ENCODE results near the gene ATP9B. TPM values are rescaled to one million over a fixed set of nuclear protein-coding genes. Genes with fewer than 3 reads are reported as not detected.

Gene ATP9B
- total RNA-seq, 1 donor from 2014 or later = 33.2 TPM

DNA sequence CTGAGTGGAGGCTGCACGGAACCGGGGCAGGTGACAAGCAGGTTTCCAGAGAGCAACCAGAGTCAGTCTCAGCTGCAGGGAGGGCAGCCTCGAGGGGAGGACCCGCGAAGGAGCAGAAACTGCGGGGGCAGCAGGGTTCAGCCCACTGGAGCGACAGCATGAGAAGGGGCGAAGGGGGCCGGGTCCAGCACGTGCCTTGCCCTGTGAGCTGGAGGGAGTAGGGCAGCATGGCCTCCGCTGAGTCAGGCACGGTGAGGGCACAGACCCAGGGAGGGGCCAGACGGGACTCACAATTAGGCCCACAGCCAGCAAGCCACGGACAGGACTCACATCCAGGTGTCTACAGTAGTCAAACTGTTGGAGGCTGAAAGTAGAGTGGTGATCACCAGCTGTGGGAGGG is 22.7 kb upstream of the ATP9B start:
- Histone ChIP-seq H3K79me2 (ENCODE audit: low read depth) (no peaks in the 10 kb centered on the region), H3K4me3 (no peak overlapping the region), H3K27ac (no peak overlapping the region), H3K9me3 (ENCODE audit: low read depth) (no peaks in the 10 kb centered on the region), H3K9ac (no peak overlapping the region), H3K4me2 (no peak overlapping the region), H3K36me3 (no peaks in the 10 kb centered on the region), H3F3A (ENCODE audit: low read depth) (no peaks in the 10 kb centered on the region), H3K27me3 (no peaks in the 10 kb centered on the region), H2AFZ (replicated peaks) (no peak overlapping the region), H4K20me1 (ENCODE audit: low read depth) (no peaks in the 10 kb centered on the region), H3K4me1 (no peaks in the 10 kb centered on the region)
- no peaks in the 10 kb centered on the region for H3K4me1 Mint-ChIP-seq
- H3K36me3 Mint-ChIP-seq = no peaks in the 10 kb centered on the region
- H3K4me3 Mint-ChIP-seq = no peak overlapping the region
- no peak for DNase-seq (ENCODE audit: low spot score)
- H3K27me3 Mint-ChIP-seq (ENCODE audit: insufficient read depth, low read depth) = peaks cover 11% of the 10 kb centered on the region
- TF ChIP-seq EZH2 (IDR thresholded peaks at IDR 0.05) (no peak), EZH2phosphoT487 (IDR thresholded peaks at IDR 0.05) (no peak)
- TF ChIP-seq, protein P1, sequence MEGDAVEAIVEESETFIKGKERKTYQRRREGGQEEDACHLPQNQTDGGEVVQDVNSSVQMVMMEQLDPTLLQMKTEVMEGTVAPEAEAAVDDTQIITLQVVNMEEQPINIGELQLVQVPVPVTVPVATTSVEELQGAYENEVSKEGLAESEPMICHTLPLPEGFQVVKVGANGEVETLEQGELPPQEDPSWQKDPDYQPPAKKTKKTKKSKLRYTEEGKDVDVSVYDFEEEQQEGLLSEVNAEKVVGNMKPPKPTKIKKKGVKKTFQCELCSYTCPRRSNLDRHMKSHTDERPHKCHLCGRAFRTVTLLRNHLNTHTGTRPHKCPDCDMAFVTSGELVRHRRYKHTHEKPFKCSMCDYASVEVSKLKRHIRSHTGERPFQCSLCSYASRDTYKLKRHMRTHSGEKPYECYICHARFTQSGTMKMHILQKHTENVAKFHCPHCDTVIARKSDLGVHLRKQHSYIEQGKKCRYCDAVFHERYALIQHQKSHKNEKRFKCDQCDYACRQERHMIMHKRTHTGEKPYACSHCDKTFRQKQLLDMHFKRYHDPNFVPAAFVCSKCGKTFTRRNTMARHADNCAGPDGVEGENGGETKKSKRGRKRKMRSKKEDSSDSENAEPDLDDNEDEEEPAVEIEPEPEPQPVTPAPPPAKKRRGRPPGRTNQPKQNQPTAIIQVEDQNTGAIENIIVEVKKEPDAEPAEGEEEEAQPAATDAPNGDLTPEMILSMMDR (IDR thresholded peaks at IDR 0.05) = no peak
- no peak overlapping the region for H3K27ac Mint-ChIP-seq
- no peaks in the 10 kb centered on the region for H3K9me3 Mint-ChIP-seq

- Mint-ChIP-seq H3K9me3 (no peaks in the 10 kb centered on the region), H3K36me3 (no peaks in the 10 kb centered on the region), H3K4me3 (no peak overlapping the region), H3K27ac (no peak overlapping the region), H3K27me3 (ENCODE audit: insufficient read depth, low read depth) (peaks cover 11% of the 10 kb centered on the region), H3K4me1 (no peaks in the 10 kb centered on the region)
- Histone ChIP-seq H3K9ac (no peak overlapping the region), H3K4me1 (no peaks in the 10 kb centered on the region), H3K27me3 (no peaks in the 10 kb centered on the region), H3K9me3 (ENCODE audit: low read depth) (no peaks in the 10 kb centered on the region), H3K36me3 (no peaks in the 10 kb centered on the region), H2AFZ (replicated peaks) (no peak overlapping the region), H3K4me2 (no peak overlapping the region), H3K27ac (no peak overlapping the region), H3F3A (ENCODE audit: low read depth) (no peaks in the 10 kb centered on the region), H3K79me2 (ENCODE audit: low read depth) (no peaks in the 10 kb centered on the region), H3K4me3 (no peak overlapping the region), H4K20me1 (ENCODE audit: low read depth) (no peaks in the 10 kb centered on the region)
- no peak for DNase-seq (ENCODE audit: low spot score)
- no peak for TF ChIP-seq EZH2phosphoT487 (IDR thresholded peaks at IDR 0.05)
- TF ChIP-seq EZH2 (IDR thresholded peaks at IDR 0.05) = no peak
- TF ChIP-seq, protein P1 (IDR thresholded peaks at IDR 0.05) = no peak
These were observed 21.5 kb upstream of the ATP9B start for GRCh38 chr18:79047556-79048244.

DNA sequence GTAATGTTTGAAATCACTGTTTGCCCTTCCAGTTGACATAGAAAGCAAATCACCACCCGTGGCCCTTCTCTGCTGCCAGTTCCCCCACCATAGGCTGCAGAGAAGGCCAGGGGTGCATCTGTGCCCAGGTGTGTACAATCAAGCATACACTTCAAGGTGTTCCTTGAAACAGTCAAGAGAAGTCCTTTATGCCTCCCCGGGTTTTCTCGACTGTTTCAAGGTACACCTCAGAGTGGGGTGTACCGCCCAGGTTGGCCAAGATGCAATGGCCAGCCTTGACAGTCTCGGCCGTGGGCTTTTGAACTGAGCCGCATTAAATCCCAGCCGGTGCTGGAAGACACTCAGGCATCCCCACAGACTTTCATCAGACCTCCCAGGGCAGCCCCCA is 21.0 kb upstream of the ATP9B start:
- TF ChIP-seq EZH2phosphoT487 (IDR thresholded peaks at IDR 0.05) (no peak), EZH2 (IDR thresholded peaks at IDR 0.05) (no peak)
- TF ChIP-seq, protein P1 (IDR thresholded peaks at IDR 0.05) = no peak
- Histone ChIP-seq H3F3A (ENCODE audit: low read depth) (no peaks in the 10 kb centered on the region), H3K4me2 (no peak overlapping the region), H3K9me3 (ENCODE audit: low read depth) (no peaks in the 10 kb centered on the region), H3K27me3 (no peaks in the 10 kb centered on the region), H3K27ac (no peak overlapping the region), H3K4me3 (no peak overlapping the region), H3K4me1 (no peaks in the 10 kb centered on the region), H3K79me2 (ENCODE audit: low read depth) (no peaks in the 10 kb centered on the region), H2AFZ (replicated peaks) (no peak overlapping the region), H3K9ac (no peak overlapping the region), H3K36me3 (no peaks in the 10 kb centered on the region), H4K20me1 (ENCODE audit: low read depth) (no peaks in the 10 kb centered on the region)
- H3K27me3 Mint-ChIP-seq (ENCODE audit: insufficient read depth, low read depth) = peaks cover 11% of the 10 kb centered on the region
- H3K4me3 Mint-ChIP-seq = no peak overlapping the region
- no peak overlapping the region for H3K27ac Mint-ChIP-seq
- no peaks in the 10 kb centered on the region for H3K9me3 Mint-ChIP-seq
- DNase-seq (ENCODE audit: low spot score) = no peak
- H3K4me1 Mint-ChIP-seq = no peaks in the 10 kb centered on the region
- H3K36me3 Mint-ChIP-seq = no peaks in the 10 kb centered on the region
